ENCODE results near the gene LRRC37A. TPM values are rescaled to one million over a fixed set of nuclear protein-coding genes. Genes with fewer than 3 reads are reported as not detected.
"Not testable (repeated sequence)": the region's sequence is repeated elsewhere in the genome, so short reads cannot be mapped to it uniquely, and the experiment has no call there.

LRRC37A gene
- total and polyA plus RNA-seq, 2 donors (not counting 3 experiments of a cell fraction or from before 2014, with no cell fraction given), result 0.88 to 1.0 TPM

GRCh38 chr17:46291618-46292017 is 3.3 kb upstream of the LRRC37A start:
- dilution Hi-C loops (cut with MboI; ENCODE audit: extremely low pct_ligation_motif_present, low sequenced_read_pairs); H3K4me1 ChIP-seq (ENCODE audit: control insufficient read depth, extremely low read depth, insufficient read depth, low read length); H3K9me3 ChIP-seq (replicated peaks; ENCODE audit: control insufficient read depth, insufficient read depth, low read length); H3K36me3 ChIP-seq (ENCODE audit: control insufficient read depth in 2 of 2, extremely low read depth in 1 of 2, insufficient read depth in 2 of 2, low read length in 2 of 2); H3K27ac ChIP-seq (ENCODE audit: insufficient read depth, low read depth, low read length); DNase-seq (ENCODE audit: low read depth, low spot score); H2AFZ ChIP-seq (ENCODE audit: low read depth, low read length); H3K27me3 ChIP-seq (ENCODE audit: control insufficient read depth in 2 of 2, insufficient read depth in 2 of 2, low read length in 2 of 2); H3K4me2 ChIP-seq (ENCODE audit: insufficient read depth, low read length); H3K79me2 ChIP-seq (ENCODE audit: control insufficient read depth, insufficient read depth, low read length); BruUV-seq (replicated peaks); FAIRE-seq; H3K9ac ChIP-seq (replicated peaks; ENCODE audit: extremely low read depth, insufficient read depth, low read length); H3K9me1 ChIP-seq (replicated peaks; ENCODE audit: control insufficient read depth, extremely low read depth, insufficient read depth, low read length); H4K20me1 ChIP-seq (replicated peaks; ENCODE audit: control insufficient read depth, extremely low read depth, insufficient read depth, low read length); H3K4me3 ChIP-seq (replicated peaks in 1 of 3; ENCODE audit: insufficient read depth in 1 of 3, low read depth in 1 of 3, low read length in 3 of 3); CTCF ChIA-PET; intact Hi-C loops (cut with micrococcal nuclease); POLR2A ChIA-PET: not testable (repeated sequence)

- H4K20me1 ChIP-seq (replicated peaks; ENCODE audit: control insufficient read depth, extremely low read depth, insufficient read depth, low read length); DNase-seq (ENCODE audit: low read depth, low spot score); H3K27me3 ChIP-seq (ENCODE audit: control insufficient read depth in 2 of 2, insufficient read depth in 2 of 2, low read length in 2 of 2); CTCF ChIA-PET; H2AFZ ChIP-seq (ENCODE audit: low read depth, low read length); H3K4me1 ChIP-seq (ENCODE audit: control insufficient read depth, extremely low read depth, insufficient read depth, low read length); H3K9ac ChIP-seq (replicated peaks; ENCODE audit: extremely low read depth, insufficient read depth, low read length); H3K9me1 ChIP-seq (replicated peaks; ENCODE audit: control insufficient read depth, extremely low read depth, insufficient read depth, low read length); H3K27ac ChIP-seq (ENCODE audit: insufficient read depth, low read depth, low read length); H3K4me3 ChIP-seq (replicated peaks in 1 of 3; ENCODE audit: insufficient read depth in 1 of 3, low read depth in 1 of 3, low read length in 3 of 3); H3K36me3 ChIP-seq (ENCODE audit: control insufficient read depth in 2 of 2, extremely low read depth in 1 of 2, insufficient read depth in 2 of 2, low read length in 2 of 2); dilution Hi-C loops (cut with MboI; ENCODE audit: extremely low pct_ligation_motif_present, low sequenced_read_pairs); intact Hi-C loops (cut with micrococcal nuclease); H3K9me3 ChIP-seq (replicated peaks; ENCODE audit: control insufficient read depth, insufficient read depth, low read length); BruUV-seq (replicated peaks); POLR2A ChIA-PET; FAIRE-seq; H3K79me2 ChIP-seq (ENCODE audit: control insufficient read depth, insufficient read depth, low read length); H3K4me2 ChIP-seq (ENCODE audit: insufficient read depth, low read length): not testable (repeated sequence)
These were observed 46.3 kb downstream of the LRRC37A start for GRCh38 chr17:46341220-46341619.

DNA sequence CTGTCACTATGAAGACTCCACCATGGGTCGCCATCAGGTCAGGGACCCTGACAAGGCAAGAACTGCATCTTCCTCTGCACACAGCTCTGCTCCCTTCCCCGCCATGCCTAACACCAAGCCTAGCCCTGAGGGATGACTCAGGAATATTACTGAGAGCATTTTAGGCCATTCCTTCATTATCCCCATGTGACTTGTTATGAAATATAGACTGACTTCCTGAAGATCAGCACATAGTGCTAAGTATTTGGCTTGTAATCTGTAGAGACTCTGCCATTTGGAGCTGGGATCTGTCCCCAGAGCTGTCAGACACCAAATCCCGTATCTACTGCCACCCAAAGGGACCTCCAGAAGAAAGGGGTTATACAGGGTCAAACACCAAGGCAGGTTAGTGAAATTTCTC is 47.2 kb downstream of the LRRC37A start:
- H3K79me2 ChIP-seq (ENCODE audit: control insufficient read depth, insufficient read depth, low read length); dilution Hi-C loops (cut with MboI; ENCODE audit: extremely low pct_ligation_motif_present, low sequenced_read_pairs); H3K27me3 ChIP-seq (ENCODE audit: control insufficient read depth in 2 of 2, insufficient read depth in 2 of 2, low read length in 2 of 2); POLR2A ChIA-PET; FAIRE-seq; H3K9ac ChIP-seq (replicated peaks; ENCODE audit: extremely low read depth, insufficient read depth, low read length); H3K9me3 ChIP-seq (replicated peaks; ENCODE audit: control insufficient read depth, insufficient read depth, low read length); H3K4me2 ChIP-seq (ENCODE audit: insufficient read depth, low read length); H3K4me3 ChIP-seq (replicated peaks in 1 of 3; ENCODE audit: insufficient read depth in 1 of 3, low read depth in 1 of 3, low read length in 3 of 3); H3K9me1 ChIP-seq (replicated peaks; ENCODE audit: control insufficient read depth, extremely low read depth, insufficient read depth, low read length); H2AFZ ChIP-seq (ENCODE audit: low read depth, low read length); H3K36me3 ChIP-seq (ENCODE audit: control insufficient read depth in 2 of 2, extremely low read depth in 1 of 2, insufficient read depth in 2 of 2, low read length in 2 of 2); DNase-seq (ENCODE audit: low read depth, low spot score); H3K27ac ChIP-seq (ENCODE audit: insufficient read depth, low read depth, low read length); intact Hi-C loops (cut with micrococcal nuclease); BruUV-seq (replicated peaks); H4K20me1 ChIP-seq (replicated peaks; ENCODE audit: control insufficient read depth, extremely low read depth, insufficient read depth, low read length); CTCF ChIA-PET; H3K4me1 ChIP-seq (ENCODE audit: control insufficient read depth, extremely low read depth, insufficient read depth, low read length): not testable (repeated sequence)

- POLR2A ChIA-PET; FAIRE-seq; CTCF ChIA-PET; DNase-seq (ENCODE audit: low read depth, low spot score); H3K9me3 ChIP-seq (replicated peaks; ENCODE audit: control insufficient read depth, insufficient read depth, low read length); H3K9ac ChIP-seq (replicated peaks; ENCODE audit: extremely low read depth, insufficient read depth, low read length); H3K4me1 ChIP-seq (ENCODE audit: control insufficient read depth, extremely low read depth, insufficient read depth, low read length); H3K79me2 ChIP-seq (ENCODE audit: control insufficient read depth, insufficient read depth, low read length); H3K4me2 ChIP-seq (ENCODE audit: insufficient read depth, low read length); H2AFZ ChIP-seq (ENCODE audit: low read depth, low read length); H3K4me3 ChIP-seq (replicated peaks in 1 of 3; ENCODE audit: insufficient read depth in 1 of 3, low read depth in 1 of 3, low read length in 3 of 3); H4K20me1 ChIP-seq (replicated peaks; ENCODE audit: control insufficient read depth, extremely low read depth, insufficient read depth, low read length); H3K27ac ChIP-seq (ENCODE audit: insufficient read depth, low read depth, low read length); H3K9me1 ChIP-seq (replicated peaks; ENCODE audit: control insufficient read depth, extremely low read depth, insufficient read depth, low read length); BruUV-seq (replicated peaks); H3K36me3 ChIP-seq (ENCODE audit: control insufficient read depth in 2 of 2, extremely low read depth in 1 of 2, insufficient read depth in 2 of 2, low read length in 2 of 2); dilution Hi-C loops (cut with MboI; ENCODE audit: extremely low pct_ligation_motif_present, low sequenced_read_pairs); intact Hi-C loops (cut with micrococcal nuclease); H3K27me3 ChIP-seq (ENCODE audit: control insufficient read depth in 2 of 2, insufficient read depth in 2 of 2, low read length in 2 of 2): not testable (repeated sequence)
These were observed 53.4 kb downstream of the LRRC37A start for GRCh38 chr17:46348345-46348744.
